Keratinocyte (primary cell): Measurements from ENCODE around the gene CES1. TPM values are rescaled to one million over a fixed set of nuclear protein-coding genes. Genes with fewer than 3 reads are reported as not detected.

Experiments
- DNase-seq: peaks from one replicate; pipeline ENCODE4 v3.0.0-alpha.2; 2011; ENCODE audit warnings: low read depth, missing footprints, low spot score
- FAIRE-seq: peaks from 2 replicates; lab custom pipeline; 2011; peaks lifted over from hg19 to GRCh38; lab: Jason Lieb, UNC
- H2AFZ ChIP-seq: 2 replicates; pipeline ENCODE4 v1.6.0; 2012; ENCODE audit warnings: low read length, control low read depth, inconsistent platforms; ENCODE audit not compliant: control insufficient read depth
- H3K27ac ChIP-seq: 2 replicates; pipeline ENCODE4 v1.5.1; 2011; ENCODE audit warnings: low read length; ENCODE audit not compliant: control insufficient read depth, insufficient read depth
- H3K27me3 ChIP-seq: 3 replicates; pipeline ENCODE4 v1.6.0; 2011; ENCODE audit warnings: low read length; ENCODE audit not compliant: control insufficient read depth, insufficient read depth; ENCODE audit errors: extremely low read depth
- H3K36me3 ChIP-seq, 2 experiments: 2 replicates in 1 of 2; 3 replicates in 1 of 2; pipeline ENCODE4 v1.5.1; 2011; ENCODE audit warnings: low read length in 2 of 2, mild to moderate bottlenecking in 1 of 2; ENCODE audit not compliant: control insufficient read depth in 2 of 2, insufficient read depth in 2 of 2; ENCODE audit errors: extremely low read depth in 1 of 2
- H3K4me1 ChIP-seq: 3 replicates; pipeline ENCODE4 v1.5.1; 2011; ENCODE audit warnings: low read length; ENCODE audit not compliant: control insufficient read depth, insufficient read depth; ENCODE audit errors: extremely low read depth
- H3K4me2 ChIP-seq: 3 replicates; pipeline ENCODE4 v1.6.0; 2011; ENCODE audit warnings: low read depth, low read length; ENCODE audit not compliant: control insufficient read depth, insufficient read depth; ENCODE audit errors: extremely low read depth
- H3K4me3 ChIP-seq, 3 experiments: fragments of 200-600 bp in 1 of 3; sonication (generic) in 1 of 3; 2 replicates in 2 of 3; 3 replicates in 1 of 3; pipeline ENCODE4 v1.5.1; 2011 to 2016; ENCODE audit warnings: low read length in 3 of 3, mild to moderate bottlenecking in 3 of 3, control low read depth in 2 of 3, inconsistent platforms in 1 of 3, low read depth in 1 of 3, mixed read lengths in 1 of 3, mixed run types in 1 of 3, moderate library complexity in 1 of 3; ENCODE audit not compliant: control insufficient read depth in 2 of 3, insufficient read depth in 2 of 3; ENCODE audit errors: extremely low read depth in 1 of 3
- H3K79me2 ChIP-seq: 2 replicates; pipeline ENCODE4 v1.6.0; 2012; ENCODE audit warnings: low read length; ENCODE audit not compliant: control insufficient read depth, insufficient read depth
- H3K9ac ChIP-seq: 3 replicates; pipeline ENCODE4 v1.6.0; 2011; ENCODE audit warnings: low read length; ENCODE audit not compliant: control insufficient read depth, insufficient read depth; ENCODE audit errors: extremely low read depth
- H3K9me1 ChIP-seq: 3 replicates; pipeline ENCODE4 v1.6.0; 2011; ENCODE audit warnings: low read length; ENCODE audit not compliant: control insufficient read depth, insufficient read depth; ENCODE audit errors: extremely low read depth
- H3K9me3 ChIP-seq: 2 replicates; pipeline ENCODE4 v1.5.1; 2012; ENCODE audit warnings: low read depth, low read length; ENCODE audit not compliant: control insufficient read depth
- H4K20me1 ChIP-seq: 3 replicates; pipeline ENCODE4 v1.6.0; 2011; ENCODE audit warnings: low read length; ENCODE audit not compliant: control insufficient read depth, insufficient read depth; ENCODE audit errors: extremely low read depth
- EZH2 ChIP-seq: IDR thresholded peaks from one replicate; pipeline ENCODE4 v1.6.1; 2012; ENCODE audit warnings: inconsistent platforms, mild to moderate bottlenecking, low read length, moderate library complexity
- dilution Hi-C: fragments of 300-500 bp; cut with MboI; formaldehyde crosslinking; loops from one replicate; pipeline ENCODE4 v1.7.0; 2020; ENCODE audit warnings: low sequenced_read_pairs; ENCODE audit not compliant: extremely low pct_ligation_motif_present
- polyA plus RNA-seq, 5 experiments: library from polyadenylated mRNA; depleted of rRNA in 3 of 5; stranded (reverse) in 3 of 5; stranded (forward) in 1 of 5; unstranded in 1 of 5; fragments of >200 nt; gene quantifications; 1 replicate in 1 of 5; 2 replicates in 3 of 5; 3 replicates in 1 of 5; pipeline versions ENCODE4 v1.2.1 to v1.2.3, GENCODE V29; 2011 to 2012; ENCODE audit warnings: missing spikeins in 2 of 5, low read depth in 1 of 5, low replicate concordance in 1 of 5
- TF ChIP-seq, protein P1 (sequence below), 3 experiments: IDR thresholded peaks in 1 of 3; conservative IDR thresholded peaks in 1 of 3; optimal IDR thresholded peaks in 1 of 3; 2 replicates in 2 of 3; 3 replicates in 1 of 3; pipeline versions ENCODE3 to v1.5.1; 2011; ENCODE audit warnings: low read length in 3 of 3, mild to moderate bottlenecking in 3 of 3, moderate library complexity in 2 of 3, control low read depth in 1 of 3, inconsistent platforms in 1 of 3; ENCODE audit not compliant: insufficient read depth in 2 of 3; ENCODE audit errors: extremely low read depth in 1 of 3

Gene CES1
- polyA plus RNA-seq, 1 donor (not counting 4 experiments of a cell fraction or from before 2014, with no cell fraction given) = 0.10 TPM

DNA sequence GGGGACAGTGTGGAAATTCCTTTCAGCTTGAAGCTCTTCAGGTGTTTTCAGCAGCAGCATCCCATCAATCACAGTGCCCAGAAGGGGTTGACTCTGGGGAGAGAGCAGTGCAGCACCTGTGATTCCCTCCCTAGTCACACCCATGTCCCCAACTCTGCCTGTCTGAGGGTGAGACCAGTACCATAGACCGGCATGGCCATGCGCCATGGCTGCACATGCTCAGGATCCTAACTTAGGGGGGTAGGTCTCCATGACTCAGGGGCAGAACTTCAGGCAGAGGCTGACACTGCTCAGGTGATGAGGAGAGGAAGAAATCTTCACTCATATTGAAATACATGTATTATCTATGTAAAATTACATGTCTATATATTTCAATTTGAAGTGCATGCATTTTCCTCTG is 19.9 kb downstream of the CES1 start:
- H3K79me2 ChIP-seq = no peaks in the 10 kb centered on the region
- no peaks in the 10 kb centered on the region for H3K9me1 ChIP-seq
- H4K20me1 ChIP-seq = no peaks in the 10 kb centered on the region
- no peak for DNase-seq
- no peaks in the 10 kb centered on the region for H3K27me3 ChIP-seq
- no peak overlapping the region for H2AFZ ChIP-seq
- FAIRE-seq = no peak
- H3K4me1 ChIP-seq = peaks cover 3% of the 10 kb centered on the region
- H3K4me3 ChIP-seq = no peak overlapping the region
- dilution Hi-C loops = no loop called here
- H3K4me2 ChIP-seq = no peak overlapping the region
- no peak overlapping the region for H3K27ac ChIP-seq
- H3K36me3 ChIP-seq = no peaks in the 10 kb centered on the region
- no peaks in the 10 kb centered on the region for H3K9me3 ChIP-seq
- H3K9ac ChIP-seq = no peak overlapping the region
- TF ChIP-seq, protein P1, sequence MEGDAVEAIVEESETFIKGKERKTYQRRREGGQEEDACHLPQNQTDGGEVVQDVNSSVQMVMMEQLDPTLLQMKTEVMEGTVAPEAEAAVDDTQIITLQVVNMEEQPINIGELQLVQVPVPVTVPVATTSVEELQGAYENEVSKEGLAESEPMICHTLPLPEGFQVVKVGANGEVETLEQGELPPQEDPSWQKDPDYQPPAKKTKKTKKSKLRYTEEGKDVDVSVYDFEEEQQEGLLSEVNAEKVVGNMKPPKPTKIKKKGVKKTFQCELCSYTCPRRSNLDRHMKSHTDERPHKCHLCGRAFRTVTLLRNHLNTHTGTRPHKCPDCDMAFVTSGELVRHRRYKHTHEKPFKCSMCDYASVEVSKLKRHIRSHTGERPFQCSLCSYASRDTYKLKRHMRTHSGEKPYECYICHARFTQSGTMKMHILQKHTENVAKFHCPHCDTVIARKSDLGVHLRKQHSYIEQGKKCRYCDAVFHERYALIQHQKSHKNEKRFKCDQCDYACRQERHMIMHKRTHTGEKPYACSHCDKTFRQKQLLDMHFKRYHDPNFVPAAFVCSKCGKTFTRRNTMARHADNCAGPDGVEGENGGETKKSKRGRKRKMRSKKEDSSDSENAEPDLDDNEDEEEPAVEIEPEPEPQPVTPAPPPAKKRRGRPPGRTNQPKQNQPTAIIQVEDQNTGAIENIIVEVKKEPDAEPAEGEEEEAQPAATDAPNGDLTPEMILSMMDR (optimal IDR thresholded peaks at IDR 0.05 in 1 of 3, IDR thresholded peaks at IDR 0.05 in 1 of 3, conservative IDR thresholded peaks at IDR 0.05 in 1 of 3; ENCODE audit: extremely low read depth in 1 of 3, insufficient read depth in 2 of 3, low read length in 3 of 3) = no peak
- no peak for TF ChIP-seq EZH2

DNA sequence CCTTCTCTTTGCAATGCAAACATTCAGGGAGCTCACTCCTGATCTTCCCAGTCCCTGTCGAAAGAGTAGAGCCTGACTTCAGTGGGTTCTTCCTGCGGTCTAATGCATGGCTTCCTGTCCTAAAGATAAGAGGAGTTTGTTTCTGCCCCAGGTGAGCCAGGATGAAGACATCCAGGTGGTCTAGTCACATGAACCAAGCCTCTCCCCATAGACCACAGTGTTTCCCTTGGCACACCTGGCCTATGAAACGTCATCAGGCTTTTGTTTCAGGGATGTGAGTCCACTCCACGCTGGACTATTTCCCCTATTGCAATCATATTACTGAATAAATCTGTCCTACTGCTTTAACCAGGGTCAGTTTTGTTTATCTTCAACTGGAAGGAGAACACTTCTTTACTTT is 21.1 kb downstream of the CES1 start:
- Histone ChIP-seq H3K27ac (no peak overlapping the region), H3K9me1 (no peaks in the 10 kb centered on the region), H3K79me2 (no peaks in the 10 kb centered on the region), H3K9me3 (no peaks in the 10 kb centered on the region), H3K27me3 (no peaks in the 10 kb centered on the region), H3K4me3 (no peak overlapping the region), H3K4me1 (peaks cover 3% of the 10 kb centered on the region), H4K20me1 (no peaks in the 10 kb centered on the region), H3K4me2 (no peak overlapping the region), H3K9ac (no peak overlapping the region), H2AFZ (no peak overlapping the region), H3K36me3 (no peaks in the 10 kb centered on the region)
- dilution Hi-C loops = no loop called here
- FAIRE-seq = no peak
- no peak for DNase-seq
- TF ChIP-seq EZH2 = no peak
- TF ChIP-seq, protein P1 (optimal IDR thresholded peaks at IDR 0.05 in 1 of 3, IDR thresholded peaks at IDR 0.05 in 1 of 3, conservative IDR thresholded peaks at IDR 0.05 in 1 of 3; ENCODE audit: extremely low read depth in 1 of 3, insufficient read depth in 2 of 3, low read length in 3 of 3) = no peak
